IMR-90 (cell line): ENCODE data around the gene STMN1. TPM values are rescaled to one million over a fixed set of nuclear protein-coding genes. Genes with fewer than 3 reads are reported as not detected.
A peak's percentile ranks its signal among the peaks of the same experiment; 100 is the strongest.

Source experiments
- ATAC-seq: fragments of 200-7000 bp; cut with Tn5 transposase; 2 replicates; pipeline ENCODE4 v1.9.1; 2020; ENCODE audit warnings: low read depth, mild to moderate bottlenecking, moderate library complexity
- BruUV-seq: library from RNA; stranded (reverse); fragments of 400-500 nt; replicated peaks from 2 replicates; lab custom pipeline; 2021; lab: Mats Ljungman, UMichigan
- CTCF ChIA-PET: fragments of 300-600 bp; formaldehyde crosslinking; extraction: SDS; loops from one replicate; lab custom pipeline; 2021; ENCODE audit warnings: antibody characterized with exemption; lab: Yijun Ruan, JAX
- POLR2A ChIA-PET: fragments of 300-600 bp; sonication (Branson Sonifier 250); formaldehyde crosslinking; loops from one replicate; lab custom pipeline; 2022; ENCODE audit warnings: antibody characterized with exemption; ENCODE audit not compliant: unreplicated experiment; lab: Charles Lee
- DNase-seq: peaks from one replicate; pipeline ENCODE4 v3.0.0; 2013
- H2AFZ ChIP-seq: replicated peaks from 2 replicates; pipeline ENCODE3; 2013; ENCODE audit warnings: low read length, mild to moderate bottlenecking; ENCODE audit not compliant: poor library complexity
- H2AK5ac ChIP-seq: 2 replicates; pipeline ENCODE4 v1.6.1; 2013; ENCODE audit warnings: low read depth, low read length, inconsistent platforms
- H2AK9ac ChIP-seq: replicated peaks from 2 replicates; pipeline ENCODE3; 2013; ENCODE audit warnings: mild to moderate bottlenecking, low read depth, low read length, moderate library complexity; ENCODE audit not compliant: poor library complexity
- H2BK120ac ChIP-seq: 2 replicates; pipeline ENCODE4 v1.6.1; 2013; ENCODE audit warnings: low read depth, low read length, inconsistent platforms
- H2BK15ac ChIP-seq: 3 replicates; pipeline ENCODE4 v1.6.1; 2013; ENCODE audit warnings: low read depth, low read length, inconsistent platforms
- H2BK20ac ChIP-seq: 2 replicates; pipeline ENCODE4 v1.6.1; 2013; ENCODE audit warnings: low read depth, mild to moderate bottlenecking, inconsistent platforms, low read length, moderate library complexity
- H2BK5ac ChIP-seq: 2 replicates; pipeline ENCODE4 v1.6.1; 2013; ENCODE audit warnings: mild to moderate bottlenecking, low read depth, low read length, inconsistent platforms; ENCODE audit not compliant: poor library complexity, severe bottlenecking
- H3K14ac ChIP-seq: replicated peaks from 2 replicates; pipeline ENCODE4 v1.6.1; 2013; ENCODE audit warnings: low read depth, low read length, inconsistent platforms
- H3K18ac ChIP-seq: 2 replicates; pipeline ENCODE4 v1.6.1; 2013; ENCODE audit warnings: low read depth, low read length, control low read depth
- H3K23ac ChIP-seq: 2 replicates; pipeline ENCODE4 v1.6.1; 2013; ENCODE audit warnings: low read depth, low read length, inconsistent platforms
- H3K27ac ChIP-seq: 2 replicates; pipeline ENCODE4 v1.5.1; 2013; ENCODE audit warnings: mild to moderate bottlenecking, control low read depth, low read length; ENCODE audit not compliant: insufficient read depth
- H3K27me3 ChIP-seq: 2 replicates; pipeline ENCODE4 v1.6.1; 2013; ENCODE audit warnings: low read length; ENCODE audit not compliant: control insufficient read depth, insufficient read depth
- H3K36me3 ChIP-seq: 2 replicates; pipeline ENCODE4 v1.6.1; 2013; ENCODE audit warnings: low read length, mixed read lengths; ENCODE audit not compliant: control insufficient read depth, insufficient read depth
- H3K4ac ChIP-seq: 2 replicates; pipeline ENCODE4 v1.6.1; 2013; ENCODE audit warnings: low read depth, low read length, inconsistent platforms
- H3K4me1 ChIP-seq: 2 replicates; pipeline ENCODE4 v1.6.1; 2013; ENCODE audit warnings: low read length, mixed read lengths; ENCODE audit not compliant: control insufficient read depth, insufficient read depth
- H3K4me2 ChIP-seq: 2 replicates; pipeline ENCODE4 v1.6.1; 2013; ENCODE audit warnings: low read depth, mild to moderate bottlenecking, control low read depth, low read length, moderate library complexity
- H3K4me3 ChIP-seq: 2 replicates; pipeline ENCODE4 v1.5.1; 2013; ENCODE audit warnings: low read depth, mild to moderate bottlenecking, control low read depth, low read length, moderate library complexity; ENCODE audit not compliant: insufficient read depth
- H3K56ac ChIP-seq: 2 replicates; pipeline ENCODE4 v1.6.1; 2013; ENCODE audit warnings: low read length, inconsistent platforms; ENCODE audit not compliant: insufficient read depth; ENCODE audit errors: extremely low read depth
- H3K79me1 ChIP-seq, 2 experiments: 2 replicates each; pipeline ENCODE4 v1.6.1; 2013; ENCODE audit warnings: low read length in 2 of 2, inconsistent platforms in 1 of 2, low read depth in 1 of 2
- H3K9ac ChIP-seq: 2 replicates; pipeline ENCODE4 v1.6.1; 2013; ENCODE audit warnings: low read depth, low read length, control low read depth
- H3K9me1 ChIP-seq: 2 replicates; pipeline ENCODE4 v1.6.1; 2013; ENCODE audit warnings: low read length, inconsistent platforms; ENCODE audit not compliant: insufficient read depth
- H3K9me3 ChIP-seq: 2 replicates; pipeline ENCODE4 v1.6.1; 2013; ENCODE audit warnings: low read length; ENCODE audit not compliant: control insufficient read depth, insufficient read depth
- H4K20me1 ChIP-seq: 2 replicates; pipeline ENCODE4 v1.6.1; 2013; ENCODE audit warnings: low read length, inconsistent platforms; ENCODE audit not compliant: insufficient read depth
- H4K5ac ChIP-seq: 2 replicates; pipeline ENCODE4 v1.6.1; 2013; ENCODE audit warnings: mild to moderate bottlenecking, low read depth, low read length, control low read depth
- H4K8ac ChIP-seq, 2 experiments: 2 replicates each; pipeline ENCODE4 v1.6.1; 2013; ENCODE audit warnings: low read depth in 2 of 2, low read length in 2 of 2, control low read depth in 1 of 2, inconsistent platforms in 1 of 2
- H4K91ac ChIP-seq: 2 replicates; pipeline ENCODE4 v1.6.1; 2013; ENCODE audit warnings: low read depth, low read length, inconsistent platforms; ENCODE audit not compliant: insufficient read depth
- CEBPB ChIP-seq: IDR thresholded peaks from 2 replicates; pipeline ENCODE4 v1.6.1; 2012; ENCODE audit warnings: low read depth, low read length, improper control_type of control experiment
- CHD1 ChIP-seq: IDR thresholded peaks from 2 replicates; pipeline ENCODE4 v1.6.1; 2012; ENCODE audit warnings: low read depth, low read length, improper control_type of control experiment
- CTCF ChIP-seq: conservative IDR thresholded peaks from 2 replicates; pipeline ENCODE4 v1.5.1; 2012; ENCODE audit warnings: mild to moderate bottlenecking, low read depth, low read length, improper control_type of control experiment
- RCOR1 ChIP-seq: IDR thresholded peaks from 2 replicates; pipeline ENCODE4 v1.6.1; 2012; ENCODE audit warnings: mild to moderate bottlenecking, low read length, improper control_type of control experiment; ENCODE audit not compliant: insufficient replicate concordance
- WGBS, 2 experiments: methylation state at CpG; one replicate each; pipeline versions ENCODE4 v1.1.5 to v1.1.7; 2013; ENCODE audit warnings: missing lambda C conversion rate in 2 of 2; ENCODE audit not compliant: insufficient read length in 1 of 2; ENCODE audit errors: extremely low coverage in 2 of 2; 5-methylcytosine and 5-hydroxymethylcytosine counted together
- dilution Hi-C: fragments of 300-500 bp; cut with HindIII; formaldehyde crosslinking; loops from one replicate; pipeline ENCODE4 v1.14.3; 2018; ENCODE audit warnings: low sequenced_read_pairs; ENCODE audit not compliant: unreplicated experiment
- in situ Hi-C: fragments of 300-500 bp; cut with MboI; formaldehyde crosslinking; loops from 3 replicates; pipeline ENCODE4 v1.14.3; 2019; ENCODE audit warnings: low sequenced_read_pairs, inconsistent platforms, mixed read lengths
- intact Hi-C: fragments of 100-400 bp; cut with micrococcal nuclease; formaldehyde crosslinking; loops from 2 replicates; pipeline ENCODE4 v1.10.0; 2022
- polyA plus RNA-seq, 3 experiments: library from polyadenylated mRNA; depleted of rRNA; stranded (reverse); fragments of >200 nt; gene quantifications; 2 replicates each; pipeline ENCODE4 v1.2.3, GENCODE V29; 2012; ENCODE audit warnings: low replicate concordance in 1 of 3
- total RNA-seq: library from RNA; depleted of rRNA; stranded (reverse); fragments of >200 nt; gene quantifications from 2 replicates; pipeline ENCODE4 v1.2.3, GENCODE V29; 2012

Gene STMN1
- total and polyA plus RNA-seq, 2 of the 4 experiments (the other 2 are of a cell fraction), result 93.0 to 273 TPM

GRCh38 chr1:25870614-25871013 is 35.6 kb downstream of the STMN1 start:
- Histone ChIP-seq H4K5ac (no peak overlapping the region), H2AK5ac (no peak overlapping the region), H2BK120ac (no peak overlapping the region), H3K79me1 (peaks cover 47 to 53% of the 10 kb centered on the region in 2 experiments), H3K14ac (no peak overlapping the region), H2BK20ac (no peak overlapping the region), H2BK15ac (no peak overlapping the region), H3K9me1 (peaks cover 6% of the 10 kb centered on the region; the same call in 1 of the 2 replicates), H3K4me1 (peaks cover 14% of the 10 kb centered on the region), H3K4ac (no peak overlapping the region), H3K18ac (no peak overlapping the region), H4K91ac (no peak overlapping the region), H2AK9ac (no peak overlapping the region), H2BK5ac (no peak overlapping the region), H3K4me2 (no peak overlapping the region), H4K20me1 (peaks cover 3% of the 10 kb centered on the region; the same call in 1 of the 2 replicates), H3K4me3 (no peak overlapping the region), H3K27ac (no peak overlapping the region), H3K56ac (no peak overlapping the region), H3K36me3 (peaks cover 18% of the 10 kb centered on the region), H3K23ac (no peak overlapping the region), H3K9ac (no peak overlapping the region), H4K8ac (no peak overlapping the region), H2AFZ (no peak overlapping the region), H3K9me3 (no peaks in the 10 kb centered on the region), H3K27me3 (no peaks in the 10 kb centered on the region)
- intact Hi-C loops, result no loop called here
- ChIA-PET CTCF (no interaction called here), POLR2A (interaction anchor here (0.6 kb wide), 2 partner anchors 10 to 64 kb away, joined by 3 read pairs; no protein-coding TSS in a partner anchor)
- DNase-seq (no peak), ATAC-seq (no peak)
- TF ChIP-seq CEBPB (peak; percentile 53), CHD1 (no peak), CTCF (no peak), RCOR1 (no peak)
- in situ Hi-C loops, result no loop called here
- BruUV-seq, result no TSS peak
- WGBS, 2 experiments, result no CpG with 5 or more reads among the region's 1 CpG
- dilution Hi-C loops, result no loop called here
